HepG2 (cell line): ENCODE results near the gene ZNRF3. TPM values are rescaled to one million over a fixed set of nuclear protein-coding genes. Genes with fewer than 3 reads are reported as not detected.

Source experiments
- FOXA3 ChIP-seq: IDR thresholded peaks from 2 replicates; pipeline ENCODE4 v1.6.1; 2016; ENCODE audit warnings: missing genetic modification reagents, missing compliant biosample characterization
- FOXO1 ChIP-seq: sonication (generic); formaldehyde crosslinking; IDR thresholded peaks from 2 replicates; pipeline ENCODE4 v1.4.0; 2020; ENCODE audit warnings: missing genetic modification reagents
- GMEB2 ChIP-seq: IDR thresholded peaks from 2 replicates; pipeline ENCODE4 v1.6.1; 2016; ENCODE audit warnings: missing biosample characterization, missing genetic modification reagents, low read depth
- HIC2 ChIP-seq: sonication (generic); formaldehyde crosslinking; IDR thresholded peaks from 2 replicates; pipeline ENCODE4 v1.9.0; 2022; ENCODE audit warnings: low read depth, missing genetic modification reagents
- HOXA7 ChIP-seq: sonication (generic); formaldehyde crosslinking; IDR thresholded peaks from 2 replicates; pipeline ENCODE4 v1.8.1; 2022; ENCODE audit warnings: mild to moderate bottlenecking, missing genetic modification reagents, moderate library complexity
- IRF1 ChIP-seq: sonication (generic); formaldehyde crosslinking; IDR thresholded peaks from 2 replicates; pipeline ENCODE4 v1.4.0; 2020; ENCODE audit warnings: low read depth, mild to moderate bottlenecking, missing genetic modification reagents
- JUN ChIP-seq: sonication (generic); formaldehyde crosslinking; IDR thresholded peaks from 2 replicates; pipeline ENCODE4 v1.4.0; 2020; ENCODE audit warnings: mild to moderate bottlenecking, missing genetic modification reagents
- KDM5B ChIP-seq: sonication (generic); formaldehyde crosslinking; IDR thresholded peaks from 2 replicates; pipeline ENCODE4 v1.4.0; 2020; ENCODE audit warnings: missing genetic modification reagents, mild to moderate bottlenecking, borderline replicate concordance
- KLF12 ChIP-seq: sonication (generic); formaldehyde crosslinking; IDR thresholded peaks from 2 replicates; pipeline ENCODE4 v1.4.0; 2020; ENCODE audit warnings: missing genetic modification reagents, borderline replicate concordance
- KLF9 ChIP-seq: IDR thresholded peaks from 2 replicates; pipeline ENCODE4 v1.6.1; 2016; ENCODE audit warnings: low read depth
- MED13 ChIP-seq: sonication (generic); formaldehyde crosslinking; IDR thresholded peaks from 2 replicates; pipeline ENCODE4 v1.5.0; 2020; ENCODE audit warnings: missing genetic modification reagents
- MYPOP ChIP-seq: sonication (generic); formaldehyde crosslinking; IDR thresholded peaks from 2 replicates; pipeline ENCODE4 v1.8.1; 2023; ENCODE audit warnings: mild to moderate bottlenecking, moderate library complexity, missing genetic modification reagents
- NR0B2 ChIP-seq: sonication (generic); formaldehyde crosslinking; IDR thresholded peaks from 2 replicates; pipeline ENCODE4 v1.4.0; 2020; ENCODE audit warnings: mild to moderate bottlenecking, missing genetic modification reagents
- PLRG1 ChIP-seq: fragments of 450-650 bp; conservative IDR thresholded peaks from 2 replicates; pipeline ENCODE4 v1.6.1; 2016
- RAD21 ChIP-seq: fragments of 450-650 bp; formaldehyde crosslinking; IDR thresholded peaks from 2 replicates; pipeline ENCODE4 v1.5.0; 2020; ENCODE audit warnings: mild to moderate bottlenecking
- REXO4 ChIP-seq: sonication (generic); formaldehyde crosslinking; IDR thresholded peaks from 2 replicates; pipeline ENCODE4 v1.8.0; 2022; ENCODE audit warnings: missing genetic modification reagents, mild to moderate bottlenecking, borderline replicate concordance
- SIN3B ChIP-seq: fragments of 150-350 bp; IDR thresholded peaks from 2 replicates; pipeline ENCODE4 v1.6.1; 2014; ENCODE audit warnings: low read length
- SMC3 ChIP-seq: IDR thresholded peaks from 2 replicates; pipeline ENCODE4 v1.6.1; 2011; ENCODE audit warnings: low read length, improper control_type of control experiment
- SMYD3 ChIP-seq: sonication (generic); formaldehyde crosslinking; IDR thresholded peaks from 2 replicates; pipeline ENCODE4 v1.8.1; 2023; ENCODE audit warnings: mild to moderate bottlenecking, missing genetic modification reagents
- TBX2 ChIP-seq: sonication (generic); formaldehyde crosslinking; IDR thresholded peaks from 2 replicates; pipeline ENCODE4 v1.5.0; 2020; ENCODE audit warnings: missing genetic modification reagents, mild to moderate bottlenecking, borderline replicate concordance
- ZMYM3 ChIP-seq: sonication (generic); formaldehyde crosslinking; IDR thresholded peaks from 2 replicates; pipeline ENCODE4 v1.5.1; 2020; ENCODE audit warnings: mild to moderate bottlenecking, missing genetic modification reagents
- ZNF253 ChIP-seq: sonication (generic); formaldehyde crosslinking; IDR thresholded peaks from 2 replicates; pipeline ENCODE4 v1.8.0; 2022; ENCODE audit warnings: mild to moderate bottlenecking, missing genetic modification reagents, borderline replicate concordance
- ZNF451 ChIP-seq: sonication (generic); formaldehyde crosslinking; IDR thresholded peaks from 2 replicates; pipeline ENCODE4 v1.5.0; 2020; ENCODE audit warnings: mild to moderate bottlenecking, missing genetic modification reagents
- ZNF614 ChIP-seq: IDR thresholded peaks from 2 replicates; pipeline ENCODE4 v1.6.1; 2018; ENCODE audit warnings: missing biosample characterization, missing genetic modification reagents, inconsistent platforms, borderline replicate concordance
- ZNF75D ChIP-seq: sonication (generic); formaldehyde crosslinking; IDR thresholded peaks from 2 replicates; pipeline ENCODE4 v1.8.1; 2023; ENCODE audit warnings: missing genetic modification reagents, mild to moderate bottlenecking, borderline replicate concordance
- polyA plus RNA-seq, 8 experiments: library from polyadenylated mRNA; depleted of rRNA in 3 of 8; stranded (reverse) in 7 of 8; unstranded in 1 of 8; fragments of >200 nt; fragmentation: Illumina TruSeq in 4 of 8; extraction: Trizol in 4 of 8; gene quantifications; 2 replicates each; pipeline versions ENCODE4 v1.2.1 to v1.2.3, GENCODE V29; 2011 to 2016; ENCODE audit warnings: low read depth in 4 of 8, missing spikeins in 1 of 8, mixed read lengths in 1 of 8; ENCODE audit not compliant: insufficient read depth in 1 of 8
- total RNA-seq, 5 experiments: library from RNA; depleted of rRNA; stranded (reverse); fragments of >200 nt; fragmentation: Illumina TruSeq; extraction: Trizol; gene quantifications; 2 replicates each; pipeline ENCODE4 v1.2.3, GENCODE V29; 2016; ENCODE audit warnings: low read depth in 1 of 5

ZNRF3 gene
- total and polyA plus RNA-seq, 2 of the 13 experiments (the other 11 are each of a cell fraction or from before 2014, with no cell fraction given): 20.3 to 36.7 TPM

- TF ChIP-seq TBX2 (CRISPR knock-in tag): peak; percentile 95
- TF ChIP-seq ZNF253 (CRISPR knock-in tag): no peak
- TF ChIP-seq SMYD3 (CRISPR knock-in tag): peak; percentile 86; the same call in 1 of the 2 replicates
- no peak for TF ChIP-seq SIN3B
- no peak; the same call in 1 of the 2 replicates for TF ChIP-seq MYPOP
- peak; percentile 37; the same call in 1 of the 2 replicates for TF ChIP-seq HIC2 (CRISPR knock-in tag)
- peak; percentile 48; the same call in 1 of the 2 replicates for TF ChIP-seq KDM5B (CRISPR knock-in tag)
- no peak for TF ChIP-seq SMC3
- no peak for TF ChIP-seq GMEB2 (CRISPR knock-in tag)
- peak; percentile 71 for TF ChIP-seq FOXA3 (CRISPR knock-in tag)
- TF ChIP-seq MED13: peak; percentile 94
- TF ChIP-seq KLF9 (CRISPR knock-in tag): 0 out of 2 replicates have a peak, but pooled peaks have one; percentile 24
- TF ChIP-seq REXO4 (CRISPR knock-in tag): no peak
- TF ChIP-seq ZNF451 (CRISPR knock-in tag): no peak
- TF ChIP-seq ZNF614 (CRISPR knock-in tag): 0 out of 2 replicates have a peak, but pooled peaks have one; percentile 22
- no peak for TF ChIP-seq ZNF75D (CRISPR knock-in tag)
- TF ChIP-seq IRF1 (CRISPR knock-in tag): no peak
- no peak for TF ChIP-seq HOXA7
- TF ChIP-seq ZMYM3 (CRISPR knock-in tag): peak; percentile 47; the same call in 1 of the 2 replicates
- 0 out of 2 replicates have a peak, but pooled peaks have one; percentile 51 for TF ChIP-seq KLF12
- TF ChIP-seq NR0B2 (CRISPR knock-in tag): 0 out of 2 replicates have a peak, but pooled peaks have one; percentile 16
- TF ChIP-seq PLRG1: no peak
- TF ChIP-seq JUN (CRISPR knock-in tag): no peak
- peak; percentile 38; the same call in 1 of the 2 replicates for TF ChIP-seq RAD21 (CRISPR knock-in tag)
- TF ChIP-seq FOXO1 (CRISPR knock-in tag): peak; percentile 56
These were observed 37.6 kb downstream of the ZNRF3 start (continued) for GRCh38 chr22:28920757-28921584.
